Loucy (cell line): Measurements from ENCODE around the gene COL1A1.

Experiments used
- H2AFZ ChIP-seq: fragments of 200-600 bp; sonication (generic); 2 replicates; pipeline ENCODE4 v1.6.0; 2016; ENCODE audit warnings: antibody characterized with exemption, mild to moderate bottlenecking, low read length, moderate library complexity
- H3F3A ChIP-seq: fragments of 200-600 bp; 2 replicates; pipeline ENCODE4 v1.6.0; 2016; ENCODE audit warnings: antibody characterized with exemption, low read depth, mild to moderate bottlenecking
- H3K27me3 ChIP-seq: fragments of 200-600 bp; sonication (generic); 2 replicates; pipeline ENCODE4 v1.6.1; 2014; ENCODE audit warnings: low read length, mild to moderate bottlenecking; ENCODE audit not compliant: insufficient read depth, poor library complexity, severe bottlenecking
- H3K36me3 ChIP-seq: fragments of 200-600 bp; sonication (generic); 2 replicates; pipeline ENCODE4 v1.6.1; 2016; ENCODE audit warnings: low read length; ENCODE audit not compliant: insufficient read depth
- H3K4me1 ChIP-seq: fragments of 200-600 bp; sonication (generic); 2 replicates; pipeline ENCODE4 v1.5.1; 2014; ENCODE audit warnings: low read length, mild to moderate bottlenecking; ENCODE audit not compliant: insufficient read depth, poor library complexity, severe bottlenecking
- H3K4me2 ChIP-seq: fragments of 200-600 bp; sonication (generic); 2 replicates; pipeline ENCODE4 v1.6.0; 2014; ENCODE audit warnings: antibody characterized with exemption, low read length, low read depth, mild to moderate bottlenecking; ENCODE audit not compliant: poor library complexity, severe bottlenecking
- H3K4me3 ChIP-seq: fragments of 200-600 bp; sonication (generic); 2 replicates; pipeline ENCODE4 v1.5.1; 2014; ENCODE audit warnings: low read length, mild to moderate bottlenecking, mixed read lengths; ENCODE audit not compliant: poor library complexity, severe bottlenecking
- H3K79me2 ChIP-seq: fragments of 200-600 bp; sonication (generic); 2 replicates; pipeline ENCODE4 v1.6.1; 2014; ENCODE audit warnings: low read length; ENCODE audit not compliant: insufficient read depth
- H3K9ac ChIP-seq: fragments of 200-600 bp; sonication (generic); 2 replicates; pipeline ENCODE4 v1.6.0; 2014; ENCODE audit warnings: mild to moderate bottlenecking, low read depth, low read length, moderate library complexity; ENCODE audit not compliant: poor library complexity, severe bottlenecking
- H3K9me2 ChIP-seq: fragments of 200-600 bp; sonication (generic); replicated peaks from 2 replicates; pipeline ENCODE4 v1.6.1; 2016; ENCODE audit warnings: low read depth, low read length, mixed read lengths
- H3K9me3 ChIP-seq: fragments of 200-600 bp; sonication (generic); 2 replicates; pipeline ENCODE4 v1.6.1; 2014; ENCODE audit warnings: mild to moderate bottlenecking, antibody characterized with exemption, low read length, low read depth; ENCODE audit not compliant: insufficient read depth
- H4K20me1 ChIP-seq: fragments of 200-600 bp; sonication (generic); 2 replicates; pipeline ENCODE4 v1.6.0; 2014; ENCODE audit warnings: antibody characterized with exemption, low read length, mild to moderate bottlenecking; ENCODE audit not compliant: insufficient read depth, poor library complexity, severe bottlenecking
- CTCF ChIP-seq: fragments of 200-600 bp; sonication (generic); conservative IDR thresholded peaks from 2 replicates; pipeline ENCODE4 v1.5.1; 2014; ENCODE audit warnings: mild to moderate bottlenecking, antibody characterized with exemption, low read length
- EZH2phosphoT487 ChIP-seq: fragments of 200-600 bp; IDR thresholded peaks from 2 replicates; pipeline ENCODE4 v1.6.1; 2018; ENCODE audit warnings: antibody characterized with exemption, mild to moderate bottlenecking, moderate library complexity, borderline replicate concordance

COL1A1 gene

DNA sequence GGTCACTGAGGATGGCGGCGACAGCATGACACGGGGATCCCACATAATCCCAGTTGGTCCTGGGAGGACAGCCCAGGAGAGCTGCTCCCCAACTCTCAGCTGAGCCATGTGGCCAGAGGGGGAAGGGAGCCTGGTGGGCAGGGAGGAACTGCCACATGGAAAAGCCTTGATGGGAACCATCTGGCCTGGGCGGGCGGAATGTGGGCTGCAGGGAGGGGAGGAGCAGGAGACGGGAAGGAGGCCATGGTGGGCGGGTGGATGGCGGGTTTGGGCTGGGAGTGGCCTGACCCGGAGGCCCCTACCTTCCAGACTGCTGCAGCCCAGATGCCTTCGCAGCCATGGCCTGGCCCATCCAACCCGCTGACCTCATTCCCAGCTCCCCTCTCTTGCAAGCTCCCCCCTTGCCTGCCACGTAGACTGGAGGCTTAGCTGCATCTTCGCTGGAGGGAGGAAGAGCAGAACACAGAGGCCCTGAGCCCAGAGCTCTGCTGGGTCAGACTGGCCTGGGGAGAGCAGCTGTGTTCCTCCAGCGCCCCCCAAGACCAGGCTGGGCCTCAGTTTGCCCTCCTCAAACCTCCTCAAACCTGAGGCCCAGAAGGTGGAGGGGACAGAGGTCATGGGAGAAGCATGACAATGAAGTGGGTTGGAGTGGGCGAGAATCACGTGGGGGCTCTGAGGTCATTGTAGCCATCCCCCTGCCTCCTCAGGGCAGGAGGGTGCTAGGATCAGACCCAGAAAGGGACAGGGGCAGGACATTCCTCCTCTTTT lies 8.2 kb upstream of the COL1A1 start:
- Histone ChIP-seq H3K36me3 (no peaks in the 10 kb centered on the region), H3K4me2 (no peak overlapping the region), H3K9me3 (no peaks in the 10 kb centered on the region), H3K4me3 (no peak overlapping the region), H3K9ac (no peak overlapping the region), H3F3A (no peaks in the 10 kb centered on the region), H3K9me2 (no peaks in the 10 kb centered on the region), H4K20me1 (no peaks in the 10 kb centered on the region), H3K27me3 (no peaks in the 10 kb centered on the region), H3K79me2 (no peaks in the 10 kb centered on the region), H2AFZ (no peak overlapping the region), H3K4me1 (peaks cover 3% of the 10 kb centered on the region)
- TF ChIP-seq CTCF (no peak), EZH2phosphoT487 (no peak)

DNA sequence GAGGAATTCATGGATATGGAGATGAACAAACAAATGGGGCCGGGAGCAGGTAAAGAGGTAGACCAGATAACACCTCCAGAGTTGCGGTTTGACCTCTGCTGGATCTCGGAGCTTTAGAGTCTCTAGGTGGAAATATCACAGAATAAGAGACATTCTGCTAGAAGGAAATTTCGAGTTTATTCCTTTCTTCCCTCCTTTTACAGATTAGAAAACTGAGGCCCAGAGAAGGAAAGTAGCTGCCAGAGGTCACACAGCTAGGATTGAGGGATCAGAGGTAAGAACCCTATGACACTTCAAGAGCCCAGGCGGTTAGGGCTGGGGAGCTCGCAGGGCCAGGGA lies 7.7 kb upstream of the COL1A1 start:
- H3K4me1 ChIP-seq, result peaks cover 3% of the 10 kb centered on the region

DNA sequence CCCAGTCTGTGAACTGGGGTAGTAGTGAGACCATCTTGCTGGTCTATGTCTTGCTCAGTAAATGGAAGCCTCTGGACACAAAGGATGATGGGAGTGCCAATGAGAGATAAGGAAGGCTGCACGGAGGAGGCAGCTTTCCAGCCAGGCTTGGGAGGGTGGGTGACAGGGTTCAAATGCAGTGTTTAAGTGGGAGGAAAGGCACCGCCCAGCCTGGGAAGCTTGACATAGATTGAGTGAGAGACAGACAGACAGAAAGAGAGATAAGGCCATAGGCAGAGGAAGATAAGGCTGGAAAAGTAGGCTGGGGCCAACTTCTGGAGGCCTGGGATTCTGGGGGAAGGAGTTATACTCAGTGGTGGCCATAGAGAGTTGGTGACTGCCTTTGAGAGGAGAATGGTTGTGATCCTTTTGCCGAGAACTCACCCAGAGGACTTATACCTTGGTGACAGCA lies 7.2 kb upstream of the COL1A1 start:
- Histone ChIP-seq H3K9ac (no peak overlapping the region), H3K9me3 (no peaks in the 10 kb centered on the region), H2AFZ (no peak overlapping the region), H3K9me2 (no peaks in the 10 kb centered on the region), H3K27me3 (no peaks in the 10 kb centered on the region), H3K36me3 (no peaks in the 10 kb centered on the region), H3F3A (no peaks in the 10 kb centered on the region), H3K4me1 (peaks cover 3% of the 10 kb centered on the region), H3K79me2 (no peaks in the 10 kb centered on the region), H3K4me2 (no peak overlapping the region), H3K4me3 (no peak overlapping the region), H4K20me1 (no peaks in the 10 kb centered on the region)
- no peak for TF ChIP-seq CTCF
- no peak for TF ChIP-seq EZH2phosphoT487

More for the DNA sequence above, 7.7 kb upstream of the COL1A1 start:
- H3K4me2 ChIP-seq, result no peak overlapping the region
- H4K20me1 ChIP-seq, result no peaks in the 10 kb centered on the region
- H3K4me3 ChIP-seq, result no peak overlapping the region
- H3F3A ChIP-seq, result no peaks in the 10 kb centered on the region
- H3K36me3 ChIP-seq, result no peaks in the 10 kb centered on the region
- no peak for TF ChIP-seq EZH2phosphoT487
- TF ChIP-seq CTCF, result no peak
- no peaks in the 10 kb centered on the region for H3K9me3 ChIP-seq
- no peaks in the 10 kb centered on the region for H3K79me2 ChIP-seq
- H3K9me2 ChIP-seq, result no peaks in the 10 kb centered on the region
- H2AFZ ChIP-seq, result no peak overlapping the region
- H3K9ac ChIP-seq, result no peak overlapping the region
- H3K27me3 ChIP-seq, result no peaks in the 10 kb centered on the region
